Activated T-helper 2 cell treated with anti-CD3 and anti-CD28 coated beads, Interferon-gamma antibody, Interleukin-2, Interleukin-4, amounts not matched to agents 10 μg/mL and 5 μg/mL and 100 μg/mL, durations not matched to agents 14 hours and 24 hours and 36 hours (primary cell): ENCODE measurements around the gene USP25. TPM values are rescaled to one million over a fixed set of nuclear protein-coding genes. Genes with fewer than 3 reads are reported as not detected.

Experiments used
- DNase-seq: peaks from one replicate; pipeline ENCODE4 v3.0.0; 2021; ENCODE audit warnings: low spot score
- H3K27ac Mint-ChIP-seq: one replicate; pipeline ENCODE4 v1.8.0; 2021; ENCODE audit warnings: mixed read lengths
- H3K27me3 Mint-ChIP-seq: one replicate; pipeline ENCODE4 v1.8.0; 2021; ENCODE audit warnings: low read depth, mixed read lengths
- H3K36me3 Mint-ChIP-seq: one replicate; pipeline ENCODE4 v1.8.0; 2021; ENCODE audit warnings: low read depth, mixed read lengths
- H3K4me1 Mint-ChIP-seq: one replicate; pipeline ENCODE4 v1.8.0; 2021; ENCODE audit warnings: low read depth, mixed read lengths
- H3K4me3 Mint-ChIP-seq: one replicate; pipeline ENCODE4 v1.8.0; 2021; ENCODE audit warnings: low read depth, mild to moderate bottlenecking, moderate library complexity, mixed read lengths
- H3K9me3 Mint-ChIP-seq: one replicate; pipeline ENCODE4 v1.8.0; 2021; ENCODE audit warnings: mixed read lengths
- intact Hi-C: fragments of 100-400 bp; cut with micrococcal nuclease; formaldehyde crosslinking; loops from one replicate; pipeline ENCODE4 v1.15.1; 2023
- total RNA-seq: library from RNA; stranded (reverse); gene quantifications from 2 replicates; pipeline ENCODE4 v1.2.3, GENCODE V29; 2022

Gene USP25
- total RNA-seq, 1 donor from 2014 or later: 21.7 TPM

GRCh38 chr21:15752763-15753407 lies 23.1 kb downstream of the USP25 start:
- Mint-ChIP-seq H3K4me3 (no peak overlapping the region), H3K27ac (no peak overlapping the region), H3K9me3 (peaks cover 19% of the 10 kb centered on the region), H3K27me3 (no peaks in the 10 kb centered on the region), H3K36me3 (peaks cover 28% of the 10 kb centered on the region), H3K4me1 (peaks cover 38% of the 10 kb centered on the region)
- intact Hi-C loops: no loop called here
- DNase-seq: no peak

GRCh38 chr21:15753741-15754140 lies 24.0 kb downstream of the USP25 start:
- peaks cover 36% of the 10 kb centered on the region for H3K36me3 Mint-ChIP-seq
- intact Hi-C loops: no loop called here
- no peaks in the 10 kb centered on the region for H3K27me3 Mint-ChIP-seq
- H3K4me3 Mint-ChIP-seq: no peak overlapping the region
- H3K9me3 Mint-ChIP-seq: peaks cover 27% of the 10 kb centered on the region
- DNase-seq: no peak
- peaks cover 37% of the 10 kb centered on the region for H3K4me1 Mint-ChIP-seq
- H3K27ac Mint-ChIP-seq: no peak overlapping the region

GRCh38 chr21:15754640-15755039 lies 24.9 kb downstream of the USP25 start:
- no peak overlapping the region for H3K27ac Mint-ChIP-seq

GRCh38 chr21:15755125-15755524 lies 25.3 kb downstream of the USP25 start:
- intact Hi-C loops: no loop called here
- H3K27me3 Mint-ChIP-seq: no peaks in the 10 kb centered on the region
- H3K4me1 Mint-ChIP-seq: peaks cover 31% of the 10 kb centered on the region
- no peak for DNase-seq
- H3K27ac Mint-ChIP-seq: no peak overlapping the region
- H3K9me3 Mint-ChIP-seq: peaks cover 29% of the 10 kb centered on the region
- peaks cover 40% of the 10 kb centered on the region for H3K36me3 Mint-ChIP-seq
- H3K4me3 Mint-ChIP-seq: no peak overlapping the region

More at GRCh38 chr21:15754640-15755039, 24.9 kb downstream of the USP25 start:
- H3K27me3 Mint-ChIP-seq: no peaks in the 10 kb centered on the region
- H3K36me3 Mint-ChIP-seq: peaks cover 40% of the 10 kb centered on the region
- no peak for DNase-seq
- intact Hi-C loops: no loop called here
- H3K4me1 Mint-ChIP-seq: peaks cover 29% of the 10 kb centered on the region
- H3K4me3 Mint-ChIP-seq: no peak overlapping the region
- peaks cover 27% of the 10 kb centered on the region for H3K9me3 Mint-ChIP-seq

GRCh38 chr21:15759469-15759868 lies 29.7 kb downstream of the USP25 start:
- H3K36me3 Mint-ChIP-seq: peaks cover 57% of the 10 kb centered on the region

GRCh38 chr21:15761507-15762100 lies 31.8 kb downstream of the USP25 start:
- H3K27ac Mint-ChIP-seq: no peak overlapping the region
- intact Hi-C loops: no loop called here
- peaks cover 17% of the 10 kb centered on the region for H3K4me1 Mint-ChIP-seq
- no peak for DNase-seq
- H3K4me3 Mint-ChIP-seq: no peak overlapping the region
- H3K27me3 Mint-ChIP-seq: no peaks in the 10 kb centered on the region
- H3K36me3 Mint-ChIP-seq: peaks cover 54% of the 10 kb centered on the region
- H3K9me3 Mint-ChIP-seq: peaks cover 33% of the 10 kb centered on the region

More at GRCh38 chr21:15759469-15759868, 29.7 kb downstream of the USP25 start:
- Mint-ChIP-seq H3K4me1 (peaks cover 30% of the 10 kb centered on the region), H3K27me3 (no peaks in the 10 kb centered on the region), H3K4me3 (no peak overlapping the region), H3K9me3 (peaks cover 41% of the 10 kb centered on the region), H3K27ac (no peak overlapping the region)
- intact Hi-C loops: no loop called here
- DNase-seq: no peak

- no peak overlapping the region for H3K4me3 Mint-ChIP-seq
- no peaks in the 10 kb centered on the region for H3K27me3 Mint-ChIP-seq
- H3K4me1 Mint-ChIP-seq: peaks cover 21% of the 10 kb centered on the region
- H3K9me3 Mint-ChIP-seq: peaks cover 18% of the 10 kb centered on the region
- peaks cover 49% of the 10 kb centered on the region for H3K36me3 Mint-ChIP-seq
- intact Hi-C loops: no loop called here
- no peak overlapping the region for H3K27ac Mint-ChIP-seq
- DNase-seq: no peak
Observed at GRCh38 chr21:15763359-15763758, 33.6 kb downstream of the USP25 start.

GRCh38 chr21:15764878-15765277 lies 35.1 kb downstream of the USP25 start:
- no peak overlapping the region for H3K4me3 Mint-ChIP-seq
- H3K36me3 Mint-ChIP-seq: peaks cover 46% of the 10 kb centered on the region
- H3K4me1 Mint-ChIP-seq: peaks cover 24% of the 10 kb centered on the region
- intact Hi-C loops: no loop called here
- DNase-seq: no peak
- no peak overlapping the region for H3K27ac Mint-ChIP-seq
- peaks cover 14% of the 10 kb centered on the region for H3K9me3 Mint-ChIP-seq
- H3K27me3 Mint-ChIP-seq: no peaks in the 10 kb centered on the region

- peaks cover 8% of the 10 kb centered on the region for H3K9me3 Mint-ChIP-seq
- intact Hi-C loops: no loop called here
- no peak overlapping the region for H3K27ac Mint-ChIP-seq
- H3K27me3 Mint-ChIP-seq: no peaks in the 10 kb centered on the region
- H3K4me1 Mint-ChIP-seq: peaks cover 22% of the 10 kb centered on the region
- H3K4me3 Mint-ChIP-seq: no peak overlapping the region
- DNase-seq: no peak
- peaks cover 51% of the 10 kb centered on the region for H3K36me3 Mint-ChIP-seq
Observed at GRCh38 chr21:15766952-15767603, 37.3 kb downstream of the USP25 start.

GRCh38 chr21:15768045-15768601 lies 38.3 kb downstream of the USP25 start:
- Mint-ChIP-seq H3K36me3 (peaks cover 44% of the 10 kb centered on the region), H3K27ac (no peak overlapping the region), H3K27me3 (no peaks in the 10 kb centered on the region), H3K4me3 (no peak overlapping the region), H3K9me3 (no peaks in the 10 kb centered on the region), H3K4me1 (peaks cover 16% of the 10 kb centered on the region)
- intact Hi-C loops: no loop called here
- DNase-seq: no peak

- H3K4me3 Mint-ChIP-seq: no peak overlapping the region
- no peak overlapping the region for H3K27ac Mint-ChIP-seq
- no peaks in the 10 kb centered on the region for H3K27me3 Mint-ChIP-seq
- no peak for DNase-seq
- peaks cover 47% of the 10 kb centered on the region for H3K36me3 Mint-ChIP-seq
- peaks cover 16% of the 10 kb centered on the region for H3K4me1 Mint-ChIP-seq
- intact Hi-C loops: no loop called here
- H3K9me3 Mint-ChIP-seq: no peaks in the 10 kb centered on the region
Observed at GRCh38 chr21:15768853-15769252, 39.1 kb downstream of the USP25 start.

GRCh38 chr21:15771311-15771710 lies 41.5 kb downstream of the USP25 start:
- no peak for DNase-seq
- H3K36me3 Mint-ChIP-seq: peaks cover 43% of the 10 kb centered on the region
- peaks cover 20% of the 10 kb centered on the region for H3K4me1 Mint-ChIP-seq
- intact Hi-C loops: no loop called here
- H3K27ac Mint-ChIP-seq: no peak overlapping the region
- no peak overlapping the region for H3K4me3 Mint-ChIP-seq
- H3K27me3 Mint-ChIP-seq: no peaks in the 10 kb centered on the region
- H3K9me3 Mint-ChIP-seq: no peaks in the 10 kb centered on the region

- no peak overlapping the region for H3K4me3 Mint-ChIP-seq
- no peak for DNase-seq
- H3K9me3 Mint-ChIP-seq: no peaks in the 10 kb centered on the region
- no peak overlapping the region for H3K27ac Mint-ChIP-seq
- H3K36me3 Mint-ChIP-seq: peaks cover 33% of the 10 kb centered on the region
- intact Hi-C loops: no loop called here
- H3K27me3 Mint-ChIP-seq: no peaks in the 10 kb centered on the region
- peaks cover 24% of the 10 kb centered on the region for H3K4me1 Mint-ChIP-seq
Observed at GRCh38 chr21:15772654-15773053, 42.9 kb downstream of the USP25 start.
